ENCODE results near the gene CEP170B. TPM values are rescaled to one million over a fixed set of nuclear protein-coding genes. Genes with fewer than 3 reads are reported as not detected.
"Not testable (repeated sequence)": the region's sequence is repeated elsewhere in the genome, so short reads cannot be mapped to it uniquely, and the experiment has no call there.

Gene CEP170B
- polyA plus RNA-seq, 2 of the 4 experiments (the other 2 are of a cell fraction): 4.5 to 13.5 TPM

GRCh38 chr14:104881369-104881979, 16.4 kb downstream of the CEP170B start (continued):
- TF ChIP-seq GATA3 (IDR thresholded peaks at IDR 0.05; ENCODE audit: borderline replicate concordance): no peak

- DNase-seq (ENCODE audit: low read depth in 1 of 2, low spot score in 1 of 2) (peak; percentile 50 to 62), FAIRE-seq (no peak), ATAC-seq (peak; percentile 41 to 81; a peak in 5 of 6 replicates)
- TF ChIP-seq RNF2 (IDR thresholded peaks at IDR 0.05; ENCODE audit: borderline replicate concordance, low read depth) (no peak), MAFK (IDR thresholded peaks at IDR 0.05; ENCODE audit: partially characterized antibody) (no peak), JUNB (IDR thresholded peaks at IDR 0.05) (no peak), RAD21 (conservative IDR thresholded peaks at IDR 0.05 in 1 of 2, IDR thresholded peaks at IDR 0.05 in 1 of 2) (no peak), ESRRA (IDR thresholded peaks at IDR 0.05; ENCODE audit: borderline replicate concordance, low read length) (no peak), CBX8 (IDR thresholded peaks at IDR 0.05) (no peak), NPAS2 (CRISPR knock-in tag; IDR thresholded peaks at IDR 0.05; ENCODE audit: borderline replicate concordance) (no peak), HOXB13 (CRISPR knock-in tag; IDR thresholded peaks at IDR 0.05; ENCODE audit: low read depth) (no peak)
- Histone ChIP-seq H3K4me3 (no peak overlapping the region), H3K4me2 (no peak overlapping the region), H3K9me3 (no peaks in the 10 kb centered on the region), H3K27ac (peak overlapping the region in 1 of 2 experiments; percentile 47; a peak in 3 of 6 replicates), H3K4me1 (peaks cover 9% of the 10 kb centered on the region; the same call in 1 of the 3 replicates)
- ChIA-PET POLR2A (no interaction called here), CTCF (no interaction called here)
- WGBS (ENCODE audit: missing lambda C conversion rate): 53% methylated on average over 4 of the region's 13 CpGs
Observed at GRCh38 chr14:104882325-104882973, 17.4 kb downstream of the CEP170B start.

- Histone ChIP-seq H3K4me1 (peaks cover 9% of the 10 kb centered on the region; the same call in 1 of the 3 replicates), H3K4me2 (no peak overlapping the region), H3K27ac (no peak overlapping the region; a peak in 1 of 6 replicates), H3K9me3 (no peaks in the 10 kb centered on the region), H3K4me3 (no peak overlapping the region)
- no peak for DNase-seq (ENCODE audit: low read depth in 1 of 2, low spot score in 1 of 2)
- WGBS (ENCODE audit: missing lambda C conversion rate): 92% methylated on average over 27 of the region's 38 CpGs
- no peak for ATAC-seq
- no peak for TF ChIP-seq KDM5A (IDR thresholded peaks at IDR 0.05)
- TF ChIP-seq BHLHE40 (IDR thresholded peaks at IDR 0.05; ENCODE audit: low read depth, low read length): no peak
- TF ChIP-seq POLR2AphosphoS2 (conservative IDR thresholded peaks at IDR 0.05; ENCODE audit: low read length): no peak
- TF ChIP-seq CHD4 (IDR thresholded peaks at IDR 0.05; ENCODE audit: borderline replicate concordance): no peak
- no peak for TF ChIP-seq PHF8 (IDR thresholded peaks at IDR 0.05; ENCODE audit: borderline replicate concordance, low read depth)
- TF ChIP-seq MAZ (IDR thresholded peaks at IDR 0.05; ENCODE audit: borderline replicate concordance, low read depth, low read length): no peak
- no peak for TF ChIP-seq RAD21 (conservative IDR thresholded peaks at IDR 0.05 in 1 of 2, IDR thresholded peaks at IDR 0.05 in 1 of 2)
- no peak for TF ChIP-seq HOXA7 (CRISPR knock-in tag; IDR thresholded peaks at IDR 0.05)
- TF ChIP-seq HDAC2 (IDR thresholded peaks at IDR 0.05): no peak
- ChIA-PET CTCF (interaction anchor here (1.1 to 1.5 kb wide), 2 partner anchors 13 to 115 kb away, joined by 4 to 5 read pairs; no protein-coding TSS in a partner anchor), POLR2A (no interaction called here)
- no peak for FAIRE-seq
Observed at GRCh38 chr14:104882991-104883660, 18.1 kb downstream of the CEP170B start.

- 93% methylated on average over 16 of the region's 49 CpGs for WGBS (ENCODE audit: missing lambda C conversion rate)
- CTCF ChIA-PET: interaction anchor here (1.1 to 1.5 kb wide), 2 partner anchors 12 to 115 kb away, joined by 4 to 5 read pairs; no protein-coding TSS in a partner anchor
- H3K4me2 ChIP-seq: no peak overlapping the region
- POLR2A ChIA-PET: no interaction called here
- peaks cover 9% of the 10 kb centered on the region; the same call in 1 of the 3 replicates for H3K4me1 ChIP-seq
- H3K9me3 ChIP-seq: no peaks in the 10 kb centered on the region
- no peak for ATAC-seq
- no peak for FAIRE-seq
- no peak overlapping the region for H3K27ac ChIP-seq
- no peak for DNase-seq (ENCODE audit: low read depth in 1 of 2, low spot score in 1 of 2)
- H3K4me3 ChIP-seq: no peak overlapping the region
- TF ChIP-seq ESRRA (IDR thresholded peaks at IDR 0.05; ENCODE audit: borderline replicate concordance, low read length) (no peak), E2F6 (IDR thresholded peaks at IDR 0.05; ENCODE audit: borderline replicate concordance, low read depth) (no peak), ZFP36 (IDR thresholded peaks at IDR 0.05; ENCODE audit: borderline replicate concordance, partially characterized antibody) (no peak), ZNF302 (CRISPR knock-in tag; IDR thresholded peaks at IDR 0.05) (no peak), HOXA7 (CRISPR knock-in tag; IDR thresholded peaks at IDR 0.05) (no peak), ELK1 (IDR thresholded peaks at IDR 0.05; ENCODE audit: low read depth, low read length) (no peak)
- TF ChIP-seq, protein P1, sequence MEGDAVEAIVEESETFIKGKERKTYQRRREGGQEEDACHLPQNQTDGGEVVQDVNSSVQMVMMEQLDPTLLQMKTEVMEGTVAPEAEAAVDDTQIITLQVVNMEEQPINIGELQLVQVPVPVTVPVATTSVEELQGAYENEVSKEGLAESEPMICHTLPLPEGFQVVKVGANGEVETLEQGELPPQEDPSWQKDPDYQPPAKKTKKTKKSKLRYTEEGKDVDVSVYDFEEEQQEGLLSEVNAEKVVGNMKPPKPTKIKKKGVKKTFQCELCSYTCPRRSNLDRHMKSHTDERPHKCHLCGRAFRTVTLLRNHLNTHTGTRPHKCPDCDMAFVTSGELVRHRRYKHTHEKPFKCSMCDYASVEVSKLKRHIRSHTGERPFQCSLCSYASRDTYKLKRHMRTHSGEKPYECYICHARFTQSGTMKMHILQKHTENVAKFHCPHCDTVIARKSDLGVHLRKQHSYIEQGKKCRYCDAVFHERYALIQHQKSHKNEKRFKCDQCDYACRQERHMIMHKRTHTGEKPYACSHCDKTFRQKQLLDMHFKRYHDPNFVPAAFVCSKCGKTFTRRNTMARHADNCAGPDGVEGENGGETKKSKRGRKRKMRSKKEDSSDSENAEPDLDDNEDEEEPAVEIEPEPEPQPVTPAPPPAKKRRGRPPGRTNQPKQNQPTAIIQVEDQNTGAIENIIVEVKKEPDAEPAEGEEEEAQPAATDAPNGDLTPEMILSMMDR (IDR thresholded peaks at IDR 0.05): no peak
Observed at GRCh38 chr14:104883681-104884361, 18.8 kb downstream of the CEP170B start.

GRCh38 chr14:104884381-104884780, 19.3 kb downstream of the CEP170B start:
- CTCF ChIA-PET: interaction anchor here (1.5 kb wide), 1 partner anchor 116 kb away, joined by 5 read pairs; no protein-coding TSS in a partner anchor

More at GRCh38 chr14:104884381-104884780, 19.3 kb downstream of the CEP170B start:
- no CpG with 5 or more reads among the region's 34 CpGs for WGBS (ENCODE audit: missing lambda C conversion rate)
- ATAC-seq; H3K4me1 ChIP-seq; H3K4me3 ChIP-seq; POLR2A ChIA-PET; DNase-seq (ENCODE audit: low read depth in 1 of 2, low spot score in 1 of 2); FAIRE-seq; H3K9me3 ChIP-seq; H3K4me2 ChIP-seq; H3K27ac ChIP-seq: not testable (repeated sequence)
